ENCODE data around the gene MEX3B.

DNA sequence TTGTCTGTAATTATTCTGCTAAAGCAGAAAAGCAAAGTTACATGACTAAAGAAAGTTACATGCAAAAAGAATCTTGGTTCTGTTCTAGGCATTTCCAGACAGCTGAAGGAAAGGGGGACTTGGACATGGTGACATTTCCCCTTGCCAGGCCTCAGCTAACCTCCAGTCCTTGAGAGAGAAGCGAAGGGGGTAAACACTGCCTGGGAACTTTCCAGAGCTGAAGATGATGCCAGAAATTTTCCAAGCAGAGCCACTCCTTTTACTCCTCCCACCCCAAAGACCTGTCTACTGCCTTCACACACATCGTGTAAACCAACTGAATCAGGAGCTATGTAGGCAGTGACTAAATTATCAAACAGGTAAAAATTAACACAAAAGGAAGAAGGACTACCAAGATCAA lies 5.4 kb downstream of the MEX3B start:
- TF ChIP-seq, protein P1, sequence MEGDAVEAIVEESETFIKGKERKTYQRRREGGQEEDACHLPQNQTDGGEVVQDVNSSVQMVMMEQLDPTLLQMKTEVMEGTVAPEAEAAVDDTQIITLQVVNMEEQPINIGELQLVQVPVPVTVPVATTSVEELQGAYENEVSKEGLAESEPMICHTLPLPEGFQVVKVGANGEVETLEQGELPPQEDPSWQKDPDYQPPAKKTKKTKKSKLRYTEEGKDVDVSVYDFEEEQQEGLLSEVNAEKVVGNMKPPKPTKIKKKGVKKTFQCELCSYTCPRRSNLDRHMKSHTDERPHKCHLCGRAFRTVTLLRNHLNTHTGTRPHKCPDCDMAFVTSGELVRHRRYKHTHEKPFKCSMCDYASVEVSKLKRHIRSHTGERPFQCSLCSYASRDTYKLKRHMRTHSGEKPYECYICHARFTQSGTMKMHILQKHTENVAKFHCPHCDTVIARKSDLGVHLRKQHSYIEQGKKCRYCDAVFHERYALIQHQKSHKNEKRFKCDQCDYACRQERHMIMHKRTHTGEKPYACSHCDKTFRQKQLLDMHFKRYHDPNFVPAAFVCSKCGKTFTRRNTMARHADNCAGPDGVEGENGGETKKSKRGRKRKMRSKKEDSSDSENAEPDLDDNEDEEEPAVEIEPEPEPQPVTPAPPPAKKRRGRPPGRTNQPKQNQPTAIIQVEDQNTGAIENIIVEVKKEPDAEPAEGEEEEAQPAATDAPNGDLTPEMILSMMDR (conservative IDR thresholded peaks at IDR 0.05 in 1 of 2, IDR thresholded peaks at IDR 0.05 in 1 of 2; ENCODE audit: low read depth in 1 of 2, low read length in 2 of 2) = no peak
- TF ChIP-seq EZH2 (IDR thresholded peaks at IDR 0.05; ENCODE audit: low read length, missing control alignments) = no peak
